H1 (cell line): Measurements from ENCODE around the gene UTP14A. TPM values are rescaled to one million over a fixed set of nuclear protein-coding genes. Genes with fewer than 3 reads are reported as not detected.

Experiments used
- CTCF ChIA-PET: fragments of 300-600 bp; sonication (Branson Sonifier 250); formaldehyde crosslinking; loops from one replicate; lab custom pipeline; 2021; ENCODE audit not compliant: partially characterized antibody; lab: Charles Lee
- POLR2A ChIA-PET: fragments of 300-600 bp; sonication (Branson Sonifier 250); formaldehyde crosslinking; loops from one replicate; lab custom pipeline; 2021; ENCODE audit warnings: inconsistent platforms; ENCODE audit not compliant: partially characterized antibody; lab: Charles Lee
- DNase-seq, 2 experiments: peaks; one replicate each; pipeline versions ENCODE4 v3.0.0 to v3.0.0-alpha.2; 2010 to 2022; ENCODE audit warnings: low spot score in 2 of 2, low read depth in 1 of 2, mixed read lengths in 1 of 2
- FAIRE-seq: peaks from 2 replicates; lab custom pipeline; 2011; peaks lifted over from hg19 to GRCh38; lab: Jason Lieb, UNC
- H2AFZ ChIP-seq: 2 replicates; pipeline ENCODE4 v1.8.1; 2012; ENCODE audit warnings: low read length, inconsistent platforms
- H2AK5ac ChIP-seq: 2 replicates; pipeline ENCODE4 v1.6.1; 2013; ENCODE audit warnings: low read depth, low read length
- H2BK120ac ChIP-seq: replicated peaks from 2 replicates; pipeline ENCODE3; 2013; ENCODE audit warnings: low read depth, low read length, inconsistent platforms
- H2BK12ac ChIP-seq: 2 replicates; pipeline ENCODE4 v1.6.1; 2013; ENCODE audit warnings: low read depth, low read length
- H2BK15ac ChIP-seq: 2 replicates; pipeline ENCODE4 v1.6.1; 2013; ENCODE audit warnings: low read length
- H2BK20ac ChIP-seq: 2 replicates; pipeline ENCODE4 v1.6.1; 2013; ENCODE audit warnings: low read length
- H2BK5ac ChIP-seq: 2 replicates; pipeline ENCODE4 v1.6.1; 2013; ENCODE audit warnings: low read depth, low read length
- H3K14ac ChIP-seq: 2 replicates; pipeline ENCODE4 v1.6.1; 2013; ENCODE audit warnings: inconsistent platforms; ENCODE audit not compliant: insufficient read length
- H3K18ac ChIP-seq: 2 replicates; pipeline ENCODE4 v1.6.1; 2013; ENCODE audit warnings: low read length; ENCODE audit errors: extremely low read depth
- H3K23ac ChIP-seq: 2 replicates; pipeline ENCODE4 v1.6.1; 2013; ENCODE audit warnings: inconsistent platforms; ENCODE audit not compliant: insufficient read length
- H3K23me2 ChIP-seq: 2 replicates; pipeline ENCODE4 v1.6.1; 2013; ENCODE audit warnings: low read depth, low read length
- H3K27ac ChIP-seq: 2 replicates; pipeline ENCODE4 v1.6.1; 2011; ENCODE audit warnings: low read depth, low read length, inconsistent platforms
- H3K27me3 ChIP-seq, 4 experiments: replicated peaks in 1 of 4; 1 replicate in 1 of 4; 2 replicates in 3 of 4; pipeline versions ENCODE4 v1.6.1 to v1.8.1; 2011 to 2013; ENCODE audit warnings: low read length in 3 of 4, mild to moderate bottlenecking in 3 of 4, inconsistent platforms in 2 of 4, mixed read lengths in 2 of 4, moderate library complexity in 1 of 4; ENCODE audit not compliant: control insufficient read depth in 3 of 4, insufficient read depth in 3 of 4; ENCODE audit errors: extremely low read depth in 1 of 4
- H3K36me3 ChIP-seq, 4 experiments: 2 replicates each; pipeline versions ENCODE4 v1.6.1 to v1.8.1; 2011 to 2013; ENCODE audit warnings: mild to moderate bottlenecking in 4 of 4, low read length in 3 of 4, moderate library complexity in 2 of 4, control low read depth in 1 of 4, inconsistent platforms in 1 of 4; ENCODE audit not compliant: insufficient read depth in 4 of 4, control insufficient read depth in 2 of 4
- H3K4ac ChIP-seq: replicated peaks from 2 replicates; pipeline ENCODE3; 2013; ENCODE audit warnings: low read length, low read depth, mixed read lengths, inconsistent platforms; ENCODE audit not compliant: insufficient read length
- H3K4me1 ChIP-seq, 4 experiments: replicated peaks in 1 of 4; 1 replicate in 1 of 4; 2 replicates in 3 of 4; pipeline versions ENCODE4 v1.6.1 to v1.8.1; 2011 to 2013; ENCODE audit warnings: low read length in 3 of 4, inconsistent platforms in 2 of 4, mixed read lengths in 1 of 4; ENCODE audit not compliant: insufficient read depth in 4 of 4, control insufficient read depth in 3 of 4
- H3K4me2 ChIP-seq, 2 experiments: 2 replicates each; pipeline versions ENCODE4 v1.6.1 to v1.8.1; 2011 to 2013; ENCODE audit warnings: low read depth in 2 of 2, low read length in 2 of 2, control low read depth in 1 of 2, inconsistent platforms in 1 of 2, mild to moderate bottlenecking in 1 of 2; ENCODE audit not compliant: insufficient read depth in 1 of 2
- H3K4me3 ChIP-seq, 4 experiments: fragments of 200-600, 300-600 bp in 1 of 4; sonication (generic), shearing (Covaris generic), sonication (Bioruptor Twin) in 1 of 4; 2 replicates each; pipeline versions ENCODE4 v1.5.1 to v1.8.1; 2011 to 2016; ENCODE audit warnings: low read length in 4 of 4, low read depth in 3 of 4, control low read depth in 2 of 4, inconsistent platforms in 2 of 4, mild to moderate bottlenecking in 2 of 4, mixed read lengths in 1 of 4, moderate library complexity in 1 of 4; ENCODE audit not compliant: insufficient read depth in 2 of 4; ENCODE audit errors: extremely low read depth in 1 of 4
- H3K56ac ChIP-seq: replicated peaks from 2 replicates; pipeline ENCODE3; 2013; ENCODE audit warnings: low read depth, mild to moderate bottlenecking, mixed read lengths, low read length, inconsistent platforms; ENCODE audit not compliant: insufficient read length
- H3K79me1 ChIP-seq: 2 replicates; pipeline ENCODE4 v1.6.1; 2013; ENCODE audit warnings: low read depth, low read length, control low read depth
- H3K79me2 ChIP-seq, 2 experiments: 2 replicates each; pipeline versions ENCODE4 v1.6.1 to v1.8.1; 2012 to 2013; ENCODE audit warnings: low read length in 2 of 2, mild to moderate bottlenecking in 2 of 2, inconsistent platforms in 1 of 2; ENCODE audit not compliant: insufficient read depth in 2 of 2, control insufficient read depth in 1 of 2
- H3K9ac ChIP-seq, 4 experiments: replicated peaks in 1 of 4; 1 replicate in 1 of 4; 2 replicates in 3 of 4; pipeline versions ENCODE4 v1.6.1 to v1.8.1; 2011 to 2013; ENCODE audit warnings: low read depth in 3 of 4, low read length in 3 of 4, control low read depth in 2 of 4, mild to moderate bottlenecking in 2 of 4, moderate library complexity in 2 of 4, inconsistent platforms in 1 of 4; ENCODE audit errors: extremely low read depth in 1 of 4
- H3K9me3 ChIP-seq, 2 experiments: 2 replicates each; pipeline versions ENCODE4 v1.6.1 to v1.8.1; 2012 to 2013; ENCODE audit warnings: mild to moderate bottlenecking in 2 of 2, moderate library complexity in 2 of 2, control low read depth in 1 of 2, inconsistent platforms in 1 of 2, low read depth in 1 of 2, low read length in 1 of 2, mixed read lengths in 1 of 2; ENCODE audit not compliant: insufficient read depth in 2 of 2
- H4K20me1 ChIP-seq, 2 experiments: replicated peaks in 1 of 2; 2 replicates each; pipeline versions ENCODE3 to v1.8.1; 2011 to 2013; ENCODE audit warnings: inconsistent platforms in 2 of 2, low read length in 2 of 2, mild to moderate bottlenecking in 1 of 2; ENCODE audit not compliant: insufficient read depth in 2 of 2, control insufficient read depth in 1 of 2
- H4K5ac ChIP-seq: 2 replicates; pipeline ENCODE4 v1.6.1; 2013; ENCODE audit warnings: low read length, low read depth, mixed read lengths, inconsistent platforms; ENCODE audit not compliant: insufficient read length
- H4K8ac ChIP-seq: 2 replicates; pipeline ENCODE4 v1.8.0; 2013; ENCODE audit warnings: mild to moderate bottlenecking, moderate library complexity, low read length, inconsistent platforms; ENCODE audit not compliant: insufficient read depth; ENCODE audit errors: extremely low read depth
- H4K91ac ChIP-seq: replicated peaks from 2 replicates; pipeline ENCODE3; 2013; ENCODE audit warnings: low read length, mixed read lengths, inconsistent platforms; ENCODE audit not compliant: insufficient read length
- EZH2 ChIP-seq: fragments of 200-600 bp; sonication (generic); IDR thresholded peaks from 2 replicates; pipeline ENCODE4 v1.7.1; 2012; ENCODE audit warnings: low read depth, mild to moderate bottlenecking, moderate library complexity, low read length, inconsistent platforms; ENCODE audit not compliant: severe bottlenecking
- PHF8 ChIP-seq: fragments of 200-600 bp; sonication (generic); conservative IDR thresholded peaks from 2 replicates; pipeline ENCODE4 v1.7.1; 2012; ENCODE audit warnings: low read depth, mild to moderate bottlenecking, inconsistent platforms, low read length, moderate library complexity
- WGBS, 2 experiments: shearing (Covaris generic) in 1 of 2; methylation state at CpG; one replicate each; pipeline versions ENCODE4 v1.1.6 to v1.1.7; 2013 to 2015; ENCODE audit warnings: low lambda C conversion rate in 2 of 2, mixed read lengths in 2 of 2, inconsistent platforms in 1 of 2, low coverage in 1 of 2, missing lambda C conversion rate in 1 of 2; ENCODE audit not compliant: insufficient replicate concordance in 2 of 2, insufficient coverage in 1 of 2, insufficient read length in 1 of 2; ENCODE audit errors: extremely low coverage in 1 of 2, missing lambda C conversion rate in 1 of 2; 5-methylcytosine and 5-hydroxymethylcytosine counted together
- polyA plus RNA-seq, 7 experiments: library from polyadenylated mRNA; depleted of rRNA in 3 of 7; stranded (reverse) in 5 of 7; unstranded in 2 of 7; fragments of >200 nt in 5 of 7; fragments of 200-250 nt in 2 of 7; gene quantifications; 1 replicate in 5 of 7; 2 replicates in 1 of 7; 4 replicates in 1 of 7; pipeline versions ENCODE4 v1.2.1 to v1.2.3, GENCODE V29; 2011 to 2013; ENCODE audit warnings: missing spikeins in 2 of 7, mixed read lengths in 2 of 7
- total RNA-seq: library from RNA; stranded (reverse); fragmentation: NEBNext Ultra II Directional; extraction: Animal tissue kit (Norgen Biotek cat#: 25700); gene quantifications from 2 replicates; pipeline ENCODE4 v1.2.1, GENCODE V29; 2021
- TF ChIP-seq, protein P1 (sequence below): IDR thresholded peaks from 2 replicates; pipeline ENCODE4 v1.6.1; 2012; ENCODE audit warnings: low read length, inconsistent platforms

Gene UTP14A
- total and polyA plus RNA-seq, 2 of the 8 experiments (the other 6 are each of a cell fraction or from before 2014, with no cell fraction given): 4.5 to 24.0 TPM

DNA sequence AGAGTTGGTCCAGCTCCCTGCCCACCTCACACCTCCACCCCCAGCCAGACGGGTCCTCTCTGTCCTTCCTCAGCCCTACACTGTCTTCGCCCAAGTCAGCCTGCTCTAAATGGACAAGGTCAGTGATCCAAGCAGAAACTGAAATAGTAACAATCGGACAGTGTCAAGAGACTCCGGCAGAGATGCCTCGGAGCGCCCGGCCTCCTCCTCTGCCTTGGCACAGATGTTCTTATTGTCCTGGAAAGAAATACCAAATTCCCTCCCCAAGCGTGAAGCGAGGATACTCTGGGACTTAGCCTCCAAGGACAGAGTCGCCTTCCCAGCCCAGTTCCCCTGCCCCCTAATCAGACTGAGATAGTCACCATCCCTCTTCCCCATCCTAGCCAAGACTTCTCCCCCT, 28.5 kb downstream of the UTP14A start:
- TF ChIP-seq EZH2 (peak; percentile 32), PHF8 (no peak)
- TF ChIP-seq, protein P1, sequence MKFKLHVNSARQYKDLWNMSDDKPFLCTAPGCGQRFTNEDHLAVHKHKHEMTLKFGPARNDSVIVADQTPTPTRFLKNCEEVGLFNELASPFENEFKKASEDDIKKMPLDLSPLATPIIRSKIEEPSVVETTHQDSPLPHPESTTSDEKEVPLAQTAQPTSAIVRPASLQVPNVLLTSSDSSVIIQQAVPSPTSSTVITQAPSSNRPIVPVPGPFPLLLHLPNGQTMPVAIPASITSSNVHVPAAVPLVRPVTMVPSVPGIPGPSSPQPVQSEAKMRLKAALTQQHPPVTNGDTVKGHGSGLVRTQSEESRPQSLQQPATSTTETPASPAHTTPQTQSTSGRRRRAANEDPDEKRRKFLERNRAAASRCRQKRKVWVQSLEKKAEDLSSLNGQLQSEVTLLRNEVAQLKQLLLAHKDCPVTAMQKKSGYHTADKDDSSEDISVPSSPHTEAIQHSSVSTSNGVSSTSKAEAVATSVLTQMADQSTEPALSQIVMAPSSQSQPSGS: no peak
- TF ChIP-seq, all 59 proteins: peak for 1
- Histone ChIP-seq H3K9me3 (no peaks in the 10 kb centered on the region), H4K20me1 (peaks cover 0 to 3% of the 10 kb centered on the region in 2 experiments), H2BK20ac (no peak overlapping the region), H2BK12ac (no peak overlapping the region), H4K91ac (no peak overlapping the region), H2AK5ac (no peak overlapping the region), H3K79me2 (no peaks in the 10 kb centered on the region), H3K23ac (no peak overlapping the region), H3K9ac (no peak overlapping the region), H3K4me3 (0 out of 8 replicates have a peak overlapping the region, but pooled peaks of 1 of the 4 experiments have one; percentile 28), H3K56ac (no peak overlapping the region), H3K23me2 (no peaks in the 10 kb centered on the region; the same call in 1 of the 2 replicates), H3K18ac (no peak overlapping the region; the same call in 1 of the 2 replicates), H2AFZ (no peak overlapping the region), H2BK120ac (no peak overlapping the region), H4K5ac (no peak overlapping the region), H3K27ac (no peak overlapping the region), H3K14ac (no peak overlapping the region), H2BK15ac (no peak overlapping the region), H3K79me1 (no peaks in the 10 kb centered on the region), H3K27me3 (peaks cover 34 to 54% (median 51%) of the 10 kb centered on the region in 4 experiments), H3K4me1 (peaks cover 0 to 5% (median 3%) of the 10 kb centered on the region in 4 experiments; a peak in 5 of 7 replicates), H4K8ac (no peak overlapping the region), H3K36me3 (peaks cover 0 to 2% (median 0%) of the 10 kb centered on the region in 4 experiments; a peak in 1 of 8 replicates), H3K4me2 (peak overlapping the region; percentile 38 to 71), H2BK5ac (no peak overlapping the region), H3K4ac (no peak overlapping the region)
- 0% methylated on average over 5 of the region's 10 CpGs; no CpG with 5 or more reads in 1 of the 2 experiments for WGBS, 2 experiments
- FAIRE-seq (no peak), DNase-seq (no peak)
- CTCF ChIA-PET: interaction anchor here (0.9 to 1.5 kb wide), 4 partner anchors 13 to 94 kb away, joined by 3 to 4 read pairs (median 4); no protein-coding TSS in a partner anchor
- POLR2A ChIA-PET: interaction anchor here (1.5 to 3.1 kb wide), 2 partner anchors 23 to 29 kb away, joined by 5 to 9 read pairs; partner anchors contain the start of gene UTP14A
